Right lobe of liver (tissue), 6 donors: ENCODE results near the gene BICD2. TPM values are rescaled to one million over a fixed set of nuclear protein-coding genes. Genes with fewer than 3 reads are reported as not detected.
A peak's percentile ranks its signal among the peaks of the same experiment; 100 is the strongest.

Experiments
- ATAC-seq, 4 donors: fragments of 200-7000 bp; cut with Tn5 transposase; one replicate each; pipeline ENCODE4 v1.9.1; 2020; ENCODE audit warnings: mild to moderate bottlenecking in 4 of 4, moderate library complexity in 4 of 4
- DNase-seq, 3 donors: peaks; one replicate each; pipeline ENCODE4 v3.0.0-alpha.2; 2020
- H3K27ac ChIP-seq, 3 donors: fragments of 200-600 bp; one replicate each; pipeline ENCODE4 v1.8.0; 2022
- H3K27me3 ChIP-seq, 2 donors: fragments of 200-600 bp; one replicate each; pipeline ENCODE4 v1.8.0; 2022
- H3K36me3 ChIP-seq, 4 donors: fragments of 200-600 bp; sonication (generic) in 1 of 4; one replicate each; pipeline versions ENCODE4 v1.5.1 to v1.8.0; 2017 to 2022; ENCODE audit warnings: control low read depth in 1 of 4
- H3K4me1 ChIP-seq, 4 donors: fragments of 200-600 bp; sonication (generic) in 1 of 4; one replicate each; pipeline versions ENCODE4 v1.5.1 to v1.8.0; 2017 to 2022; ENCODE audit warnings: control low read depth in 1 of 4
- H3K4me3 ChIP-seq, 3 donors: fragments of 200-600 bp; one replicate each; pipeline ENCODE4 v1.8.0; 2022
- H3K9me3 ChIP-seq, 4 donors: fragments of 200-600 bp; sonication (generic) in 1 of 4; one replicate each; pipeline versions ENCODE4 v1.5.1 to v1.8.0; 2017 to 2022; ENCODE audit warnings: control low read depth in 1 of 4
- POLR2A ChIP-seq: fragments of 450-650 bp; IDR thresholded peaks from one replicate; pipeline ENCODE4 v1.6.1; 2017; ENCODE audit warnings: antibody characterized with exemption, mild to moderate bottlenecking
- WGBS: methylation state at CpG from one replicate; pipeline ENCODE4 v1.1.6; 2018; ENCODE audit warnings: low coverage, low lambda C conversion rate; ENCODE audit not compliant: insufficient coverage; ENCODE audit errors: missing lambda C conversion rate; 5-methylcytosine and 5-hydroxymethylcytosine counted together
- intact Hi-C, 2 donors: fragments of 100-400 bp; cut with DNase I; formaldehyde crosslinking; loops; one replicate each; pipeline versions ENCODE4 v1.11.2 to v1.14.1; 2022
- total RNA-seq, 6 experiments: library from RNA; depleted of rRNA in 2 of 6; stranded (reverse); fragments of >200 nt in 2 of 6; fragmentation: NEBNext Ultra II Directional in 3 of 6; extraction: Animal tissue kit (Norgen Biotek cat#: 25700) in 3 of 6; gene quantifications; one replicate each; pipeline versions ENCODE4 v1.1.0 to v1.2.4, GENCODE V29; 2016 to 2023
- TF ChIP-seq, protein P1 (sequence below), 4 donors: fragments of 200-600 bp in 3 of 4; fragments of 450-650 bp in 1 of 4; IDR thresholded peaks; one replicate each; pipeline versions ENCODE4 v1.5.1 to v1.8.0; 2016 to 2022; ENCODE audit warnings: antibody characterized with exemption in 4 of 4, mild to moderate bottlenecking in 2 of 4
- donor health status: DM: no; HTN: yes; CAD: no.
- donor health status: DM: no; HTN: no; CAD: no.
- donor health status: DM: no; HTN: no; CAD: no.
- donor health status: DM: no; HTN: yes; CAD: no.
- donor health status: DM: no; HTN: yes; CAD: no.

Gene BICD2
- total RNA-seq, 6 experiments from 2014 or later, result 6.3 to 14.9 (median 9.8) TPM

DNA sequence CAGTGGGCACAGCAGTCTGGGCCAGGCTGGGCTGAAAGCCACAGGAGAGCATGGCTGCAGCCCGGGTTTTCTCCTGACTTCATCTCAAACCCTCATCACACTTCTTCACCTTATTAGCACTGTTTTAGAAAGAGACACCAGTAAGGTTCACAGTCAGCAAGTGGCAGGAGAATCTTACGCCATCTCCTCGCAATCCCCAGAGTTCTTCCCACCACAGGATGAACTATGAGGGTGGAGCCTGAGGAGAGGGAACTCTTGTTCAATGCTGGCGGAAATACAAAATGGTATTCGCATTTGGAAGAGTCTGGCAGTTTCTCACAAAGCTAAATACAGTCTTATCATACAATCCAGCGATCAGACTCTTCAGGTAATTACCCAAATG is 14.7 kb downstream of the BICD2 start:
- peaks cover 0 to 8% (median 0%) of the 10 kb centered on the region in 4 donors for H3K4me1 ChIP-seq
- TF ChIP-seq, protein P1, sequence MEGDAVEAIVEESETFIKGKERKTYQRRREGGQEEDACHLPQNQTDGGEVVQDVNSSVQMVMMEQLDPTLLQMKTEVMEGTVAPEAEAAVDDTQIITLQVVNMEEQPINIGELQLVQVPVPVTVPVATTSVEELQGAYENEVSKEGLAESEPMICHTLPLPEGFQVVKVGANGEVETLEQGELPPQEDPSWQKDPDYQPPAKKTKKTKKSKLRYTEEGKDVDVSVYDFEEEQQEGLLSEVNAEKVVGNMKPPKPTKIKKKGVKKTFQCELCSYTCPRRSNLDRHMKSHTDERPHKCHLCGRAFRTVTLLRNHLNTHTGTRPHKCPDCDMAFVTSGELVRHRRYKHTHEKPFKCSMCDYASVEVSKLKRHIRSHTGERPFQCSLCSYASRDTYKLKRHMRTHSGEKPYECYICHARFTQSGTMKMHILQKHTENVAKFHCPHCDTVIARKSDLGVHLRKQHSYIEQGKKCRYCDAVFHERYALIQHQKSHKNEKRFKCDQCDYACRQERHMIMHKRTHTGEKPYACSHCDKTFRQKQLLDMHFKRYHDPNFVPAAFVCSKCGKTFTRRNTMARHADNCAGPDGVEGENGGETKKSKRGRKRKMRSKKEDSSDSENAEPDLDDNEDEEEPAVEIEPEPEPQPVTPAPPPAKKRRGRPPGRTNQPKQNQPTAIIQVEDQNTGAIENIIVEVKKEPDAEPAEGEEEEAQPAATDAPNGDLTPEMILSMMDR (IDR thresholded peaks at IDR 0.05), result no peak
- no peak for TF ChIP-seq POLR2A
- intact Hi-C loops, result no loop called here
- DNase-seq (peak in 1 of 3 donors; percentile 36), ATAC-seq (peak; percentile 22 to 58 (median 42))
- H3K4me3 ChIP-seq, result no peak overlapping the region
- no peaks in the 10 kb centered on the region for H3K27me3 ChIP-seq
- H3K27ac ChIP-seq, result no peak overlapping the region
- WGBS, result 80% methylated on average over 6 of the region's 6 CpGs
- no peaks in the 10 kb centered on the region for H3K9me3 ChIP-seq
- no peaks in the 10 kb centered on the region for H3K36me3 ChIP-seq

DNA sequence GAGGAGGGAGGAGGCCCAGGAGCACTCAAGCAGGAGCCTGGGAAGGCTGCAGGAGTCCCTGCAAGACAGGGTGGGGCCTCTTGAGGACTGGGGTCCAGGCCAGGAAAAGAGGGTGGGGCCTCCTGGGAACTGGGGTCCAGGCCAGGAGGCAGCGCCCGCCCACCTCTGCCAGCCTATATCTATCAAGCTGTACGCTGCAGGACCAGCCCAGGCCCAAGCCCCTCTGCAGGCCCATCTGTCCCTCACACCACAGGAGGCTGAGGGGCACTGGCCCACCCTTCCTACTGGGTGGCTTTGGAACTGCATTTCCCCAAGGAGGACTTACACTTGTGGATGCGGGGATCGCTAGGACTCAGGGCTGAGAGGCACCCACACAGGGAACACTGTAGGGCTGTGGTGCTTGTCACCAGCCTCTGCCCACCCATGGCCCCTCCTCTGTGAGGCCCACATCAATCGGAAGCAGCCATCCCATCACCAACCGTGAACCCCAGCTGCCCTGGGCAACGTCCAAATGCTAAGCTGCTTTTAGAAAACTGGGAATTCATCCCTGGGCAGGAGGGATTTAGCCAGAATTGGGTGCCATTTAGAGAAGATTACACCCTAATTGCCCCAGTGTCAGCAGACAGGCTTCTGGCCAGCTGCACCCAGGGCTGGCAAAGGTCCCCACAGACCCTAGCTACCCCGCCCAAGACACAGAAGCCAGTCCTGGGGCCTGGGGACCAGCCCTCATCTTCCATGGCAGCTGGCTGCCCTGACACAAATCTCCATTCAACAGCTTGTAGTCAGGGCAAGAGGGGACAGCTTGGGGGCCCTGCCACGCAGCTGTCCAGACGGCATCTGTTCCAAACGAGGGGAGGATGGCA is 15.3 kb downstream of the BICD2 start:
- peak in 1 of 3 donors; percentile 25 for DNase-seq
- TF ChIP-seq POLR2A, result no peak
- TF ChIP-seq, protein P1 (IDR thresholded peaks at IDR 0.05), result no peak
- ATAC-seq, result peak in 1 of 4 donors; percentile 10
- Histone ChIP-seq H3K27me3 (no peaks in the 10 kb centered on the region), H3K36me3 (no peaks in the 10 kb centered on the region), H3K4me3 (no peak overlapping the region), H3K4me1 (peaks cover 0 to 8% (median 0%) of the 10 kb centered on the region in 4 donors), H3K27ac (no peak overlapping the region), H3K9me3 (no peaks in the 10 kb centered on the region)
- 25% methylated on average over 2 of the region's 12 CpGs for WGBS
- intact Hi-C loops, result no loop called here

GRCh38 chr9:92748233-92748497 is 16.5 kb downstream of the BICD2 start:
- Histone ChIP-seq H3K36me3 (no peaks in the 10 kb centered on the region), H3K4me1 (peaks cover 0 to 8% (median 0%) of the 10 kb centered on the region in 4 donors), H3K27me3 (no peaks in the 10 kb centered on the region), H3K4me3 (no peak overlapping the region), H3K9me3 (no peaks in the 10 kb centered on the region), H3K27ac (no peak overlapping the region)
- intact Hi-C loops, result no loop called here
- ATAC-seq (no peak), DNase-seq (peak in 1 of 3 donors; percentile 40)
- 89% methylated on average over 3 of the region's 3 CpGs for WGBS
- no peak for TF ChIP-seq POLR2A
- TF ChIP-seq, protein P1 (IDR thresholded peaks at IDR 0.05), result no peak

- no peak overlapping the region for H3K27ac ChIP-seq
- ATAC-seq, result peak in 2 of 4 donors; percentile 5 to 32
- WGBS, result 63% methylated on average over 2 of the region's 9 CpGs
- no peaks in the 10 kb centered on the region for H3K27me3 ChIP-seq
- no peaks in the 10 kb centered on the region for H3K9me3 ChIP-seq
- TF ChIP-seq, protein P1 (IDR thresholded peaks at IDR 0.05), result no peak
- TF ChIP-seq POLR2A, result no peak
- peaks cover 0 to 8% (median 0%) of the 10 kb centered on the region in 4 donors for H3K4me1 ChIP-seq
- no peaks in the 10 kb centered on the region for H3K36me3 ChIP-seq
- intact Hi-C loops, result no loop called here
- no peak overlapping the region for H3K4me3 ChIP-seq
- DNase-seq, result peak in 1 of 3 donors; percentile 33
Observed at GRCh38 chr9:92747459-92748232, 17.0 kb downstream of the BICD2 start.
